ENCODE results near the gene C11orf54.

Gene C11orf54

GRCh38 chr11:93741094-93741881, at the start of gene C11orf54, which contains the start of gene TAF1D:
TSS of gene C11orf54 (plus strand) at chr11:93741672. CDS start at chr11:93747394, 5,722 bp downstream.
TSS of gene TAF1D (minus strand) at chr11:93741495. CDS start at chr11:93739304, 2,191 bp downstream.
- DNase-seq, result peak; percentile 98

- no peak for DNase-seq
These were observed 47.4 kb upstream of the C11orf54 start for GRCh38 chr11:93694109-93694508.

DNA sequence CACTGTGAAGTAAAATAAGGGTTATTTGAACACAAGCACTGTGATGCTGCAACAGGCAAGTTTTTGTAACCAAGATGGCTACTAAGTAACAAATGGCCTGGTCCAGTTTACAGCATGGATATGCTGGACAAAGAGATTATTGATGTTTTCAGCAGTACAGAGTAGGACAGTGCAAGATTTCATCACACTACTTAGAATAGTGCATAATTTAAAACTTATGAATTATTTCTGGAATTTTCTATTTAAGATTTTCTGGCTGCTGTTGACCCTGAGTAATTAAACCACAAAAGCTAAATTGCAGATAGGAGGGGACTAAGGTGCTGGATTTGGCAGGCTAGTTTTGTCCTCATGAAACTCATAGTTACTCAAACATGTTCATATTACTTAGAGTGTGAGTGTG, 46.9 kb upstream of the C11orf54 start:
- no peak for DNase-seq

DNA sequence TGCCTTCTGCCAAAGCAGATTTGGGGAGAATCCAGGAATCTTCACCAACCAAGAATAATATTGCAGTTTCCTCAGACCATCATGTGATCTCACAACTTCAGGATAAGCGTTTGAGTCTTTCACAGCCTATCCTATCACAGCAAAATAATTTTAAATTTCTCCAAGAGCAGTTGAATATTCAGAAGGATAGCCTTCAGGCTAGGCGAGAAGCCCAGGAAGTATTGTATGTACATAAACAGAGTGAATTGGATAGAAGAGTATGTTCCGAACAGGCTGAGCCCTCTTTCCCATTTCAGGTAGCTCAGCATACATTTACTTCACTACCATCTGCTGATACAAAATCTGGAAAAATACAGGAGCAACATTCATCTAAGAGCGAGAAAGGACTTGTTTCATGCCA, 43.9 kb upstream of the C11orf54 start:
- no peak for DNase-seq

- peak; percentile 41 for DNase-seq
These were observed 40.6 kb upstream of the C11orf54 start for GRCh38 chr11:93700830-93701229.

- DNase-seq, result no peak
These were observed 37.2 kb upstream of the C11orf54 start for GRCh38 chr11:93704237-93704636.

GRCh38 chr11:93710239-93710638, 31.2 kb upstream of the C11orf54 start:
- no peak for DNase-seq

- no peak for DNase-seq
These were observed 28.8 kb upstream of the C11orf54 start for GRCh38 chr11:93712678-93713077.

GRCh38 chr11:93715797-93716396, 25.6 kb upstream of the C11orf54 start:
- DNase-seq, result no peak

DNA sequence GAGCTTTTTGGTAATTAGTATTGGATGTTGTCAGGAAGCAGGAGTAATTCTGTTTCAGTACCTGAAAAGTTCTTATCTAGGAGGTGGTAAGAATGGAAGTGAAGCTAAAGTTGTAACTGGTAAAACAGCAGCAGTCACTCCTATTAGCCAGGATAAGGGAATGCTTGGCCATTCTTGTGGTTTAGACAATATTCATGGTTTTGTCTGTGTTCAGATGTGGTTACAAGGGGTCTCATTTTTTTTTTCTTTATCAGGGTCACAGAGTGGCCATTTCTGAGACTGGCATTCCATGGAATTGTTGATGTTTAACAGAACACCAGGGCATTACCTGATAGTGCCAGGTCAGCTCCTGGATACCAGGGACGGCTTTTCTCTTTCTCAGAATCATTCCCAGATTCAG, 24.0 kb upstream of the C11orf54 start:
- DNase-seq, result no peak

DNA sequence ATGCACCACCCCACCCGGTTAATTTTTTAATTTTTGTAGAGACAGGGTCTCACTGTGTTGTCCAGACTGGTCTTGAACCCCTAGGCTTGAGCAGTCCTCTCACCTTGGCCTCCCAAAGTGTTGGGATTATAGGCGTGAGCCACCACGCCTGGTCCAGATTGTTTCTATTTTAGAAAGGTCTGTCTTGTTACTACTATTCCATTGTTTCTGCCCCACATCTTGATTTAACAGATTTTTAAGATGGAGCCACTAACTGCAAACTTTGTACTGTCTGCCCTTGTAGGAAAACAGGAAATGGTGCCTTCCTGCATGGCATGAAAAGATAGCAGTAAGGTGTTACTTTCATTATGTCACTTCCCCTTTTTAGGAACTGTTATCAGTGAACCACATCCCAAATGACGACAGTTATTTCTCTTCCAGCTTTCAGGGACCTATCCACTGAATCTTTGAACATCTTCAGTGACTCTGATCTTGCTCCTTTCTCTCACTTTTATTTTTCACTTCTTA, 23.4 kb upstream of the C11orf54 start:
- DNase-seq, result no peak

- no peak for DNase-seq
These were observed 22.2 kb upstream of the C11orf54 start for GRCh38 chr11:93719310-93719709.

DNA sequence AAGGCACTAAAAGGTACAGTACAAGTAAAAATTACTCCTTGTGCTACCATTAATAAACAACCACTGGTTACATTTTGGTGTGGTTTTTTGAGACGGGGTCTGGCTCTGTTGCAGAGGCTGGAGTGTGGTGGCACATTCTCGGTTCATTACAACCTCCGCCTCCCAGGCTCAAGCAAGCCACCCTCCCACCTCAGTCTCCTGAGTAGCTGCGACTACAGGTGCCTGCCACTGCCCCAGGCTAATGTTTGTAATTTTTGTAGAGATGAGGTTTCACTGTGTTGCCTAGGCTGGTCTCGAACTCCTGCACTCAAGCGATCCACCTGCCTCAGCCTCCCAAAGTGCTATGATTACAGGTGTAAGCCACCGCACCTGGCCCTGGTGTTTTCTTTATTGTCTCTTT, 20.9 kb upstream of the C11orf54 start:
- DNase-seq, result no peak

GRCh38 chr11:93724089-93724488, 17.4 kb upstream of the C11orf54 start:
- no peak for DNase-seq

DNA sequence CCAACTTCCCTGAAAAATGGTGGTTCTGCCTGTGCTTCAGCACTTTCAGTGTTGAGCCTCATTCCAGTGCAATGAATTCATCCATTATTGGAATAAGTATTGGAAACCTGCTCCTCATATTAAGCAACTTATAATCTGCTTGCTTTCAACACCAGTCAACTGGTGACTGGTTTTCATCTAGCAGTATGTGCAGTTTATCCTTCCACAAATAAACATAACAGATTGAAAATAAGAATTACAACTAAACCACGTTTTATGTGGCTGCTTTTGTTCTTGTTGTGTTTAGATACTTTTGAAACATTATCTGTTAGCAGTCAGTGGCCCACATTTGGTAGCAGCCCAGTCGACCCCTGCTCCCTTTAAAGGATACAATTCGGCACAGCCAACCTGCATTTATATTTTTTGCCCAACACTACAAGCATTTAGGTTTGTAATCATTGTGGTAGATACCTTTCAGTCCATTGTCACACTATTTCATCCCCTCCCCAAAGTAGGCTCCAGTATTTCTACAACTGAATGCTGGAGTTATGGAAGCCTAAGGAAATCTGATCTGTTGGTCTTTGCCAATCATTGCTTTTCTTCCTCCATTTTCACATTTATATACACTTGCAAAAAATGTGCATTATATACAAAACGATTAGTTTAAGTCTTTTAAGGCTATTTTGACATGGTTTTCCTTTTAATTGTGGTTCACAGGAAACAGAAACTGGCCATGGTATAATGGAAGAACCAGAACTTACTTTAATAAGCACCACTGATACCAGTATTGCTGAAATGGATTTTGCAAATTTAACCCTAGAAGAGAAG, 13.3 kb upstream of the C11orf54 start:
- DNase-seq, result no peak

GRCh38 chr11:93728792-93729128, 12.7 kb upstream of the C11orf54 start:
- no peak for DNase-seq

GRCh38 chr11:93729129-93729616, 12.3 kb upstream of the C11orf54 start:
- no peak for DNase-seq

GRCh38 chr11:93730108-93731107, 11.1 kb upstream of the C11orf54 start:
- DNase-seq, result no peak

- DNase-seq, result no peak
These were observed 9.1 kb upstream of the C11orf54 start for GRCh38 chr11:93732237-93732892.

DNA sequence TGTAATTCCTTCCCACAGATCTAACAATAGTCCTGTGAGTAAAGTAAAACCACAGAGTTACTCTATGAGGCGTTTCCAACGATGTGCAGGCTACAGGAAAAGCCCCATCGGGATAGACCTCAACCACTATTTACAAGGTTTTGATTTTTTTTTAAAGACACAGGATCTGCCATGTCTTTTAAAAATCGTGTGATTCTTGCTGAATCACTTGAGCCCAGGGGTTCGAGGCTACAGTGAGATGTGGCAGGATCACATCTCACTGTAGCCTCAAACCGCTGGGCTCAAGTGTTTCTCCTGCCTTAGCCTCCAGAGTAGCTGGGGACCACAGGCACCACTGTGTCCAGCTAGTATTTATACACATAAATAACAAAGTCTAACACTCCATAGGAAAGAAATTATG, 8.0 kb upstream of the C11orf54 start:
- DNase-seq, result no peak

DNA sequence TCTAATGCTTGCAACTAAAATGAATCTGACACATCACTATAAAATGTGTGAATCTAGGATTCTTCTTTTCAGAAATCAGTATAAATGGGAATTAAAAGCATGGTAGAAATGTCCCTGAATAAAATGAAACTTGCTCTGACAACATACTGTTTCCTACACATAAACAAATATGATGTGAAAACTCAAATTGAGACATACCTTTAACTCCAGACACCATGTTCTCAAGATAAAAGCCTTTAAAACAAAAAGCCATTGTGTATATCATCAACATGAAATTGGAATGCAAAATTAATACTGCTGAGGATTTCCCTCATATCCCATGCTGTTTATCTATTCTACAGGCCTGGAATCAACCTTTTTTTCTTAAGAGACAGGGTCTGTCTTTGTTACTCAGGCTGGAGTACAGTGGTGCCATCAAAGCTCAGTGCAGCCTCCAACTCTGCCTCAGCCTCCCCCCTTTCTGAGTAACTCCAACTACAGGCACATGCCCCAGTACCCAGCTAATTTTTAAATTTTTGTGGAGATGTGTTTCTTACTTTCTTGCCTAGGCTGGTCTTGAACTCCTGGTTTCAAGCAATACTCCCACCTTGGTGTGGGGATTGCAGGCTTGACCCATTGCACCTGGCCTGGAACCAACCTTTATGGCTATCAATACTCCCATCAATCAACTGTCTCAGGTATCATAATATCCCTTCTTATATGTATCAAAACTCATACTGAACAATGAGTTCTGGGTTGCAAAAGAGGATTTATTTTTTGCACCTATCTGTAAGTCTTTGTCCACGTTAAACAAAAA, 6.8 kb upstream of the C11orf54 start:
- DNase-seq, result no peak
